H1 (cell line): ENCODE results near the gene CELF4. TPM values are rescaled to one million over a fixed set of nuclear protein-coding genes. Genes with fewer than 3 reads are reported as not detected.

Source experiments
- CTCF ChIA-PET: fragments of 300-600 bp; sonication (Branson Sonifier 250); formaldehyde crosslinking; loops from one replicate; lab custom pipeline; 2021; ENCODE audit not compliant: partially characterized antibody; lab: Charles Lee
- POLR2A ChIA-PET: fragments of 300-600 bp; sonication (Branson Sonifier 250); formaldehyde crosslinking; loops from one replicate; lab custom pipeline; 2021; ENCODE audit warnings: inconsistent platforms; ENCODE audit not compliant: partially characterized antibody; lab: Charles Lee
- DNase-seq, 2 experiments: peaks; one replicate each; pipeline versions ENCODE4 v3.0.0 to v3.0.0-alpha.2; 2010 to 2022; ENCODE audit warnings: low spot score in 2 of 2, low read depth in 1 of 2, mixed read lengths in 1 of 2
- FAIRE-seq: peaks from 2 replicates; lab custom pipeline; 2011; peaks lifted over from hg19 to GRCh38; lab: Jason Lieb, UNC
- H2AFZ ChIP-seq: 2 replicates; pipeline ENCODE4 v1.8.1; 2012; ENCODE audit warnings: low read length, inconsistent platforms
- H2AK5ac ChIP-seq: 2 replicates; pipeline ENCODE4 v1.6.1; 2013; ENCODE audit warnings: low read depth, low read length
- H2BK120ac ChIP-seq: replicated peaks from 2 replicates; pipeline ENCODE3; 2013; ENCODE audit warnings: low read depth, low read length, inconsistent platforms
- H2BK12ac ChIP-seq: 2 replicates; pipeline ENCODE4 v1.6.1; 2013; ENCODE audit warnings: low read depth, low read length
- H2BK15ac ChIP-seq: 2 replicates; pipeline ENCODE4 v1.6.1; 2013; ENCODE audit warnings: low read length
- H2BK20ac ChIP-seq: 2 replicates; pipeline ENCODE4 v1.6.1; 2013; ENCODE audit warnings: low read length
- H2BK5ac ChIP-seq: 2 replicates; pipeline ENCODE4 v1.6.1; 2013; ENCODE audit warnings: low read depth, low read length
- H3K14ac ChIP-seq: 2 replicates; pipeline ENCODE4 v1.6.1; 2013; ENCODE audit warnings: inconsistent platforms; ENCODE audit not compliant: insufficient read length
- H3K18ac ChIP-seq: 2 replicates; pipeline ENCODE4 v1.6.1; 2013; ENCODE audit warnings: low read length; ENCODE audit errors: extremely low read depth
- H3K23ac ChIP-seq: 2 replicates; pipeline ENCODE4 v1.6.1; 2013; ENCODE audit warnings: inconsistent platforms; ENCODE audit not compliant: insufficient read length
- H3K23me2 ChIP-seq: 2 replicates; pipeline ENCODE4 v1.6.1; 2013; ENCODE audit warnings: low read depth, low read length
- H3K27ac ChIP-seq: 2 replicates; pipeline ENCODE4 v1.6.1; 2011; ENCODE audit warnings: low read depth, low read length, inconsistent platforms
- H3K27me3 ChIP-seq, 4 experiments: replicated peaks in 1 of 4; 1 replicate in 1 of 4; 2 replicates in 3 of 4; pipeline versions ENCODE4 v1.6.1 to v1.8.1; 2011 to 2013; ENCODE audit warnings: low read length in 3 of 4, mild to moderate bottlenecking in 3 of 4, inconsistent platforms in 2 of 4, mixed read lengths in 2 of 4, moderate library complexity in 1 of 4; ENCODE audit not compliant: control insufficient read depth in 3 of 4, insufficient read depth in 3 of 4; ENCODE audit errors: extremely low read depth in 1 of 4
- H3K36me3 ChIP-seq, 4 experiments: 2 replicates each; pipeline versions ENCODE4 v1.6.1 to v1.8.1; 2011 to 2013; ENCODE audit warnings: mild to moderate bottlenecking in 4 of 4, low read length in 3 of 4, moderate library complexity in 2 of 4, control low read depth in 1 of 4, inconsistent platforms in 1 of 4; ENCODE audit not compliant: insufficient read depth in 4 of 4, control insufficient read depth in 2 of 4
- H3K4ac ChIP-seq: replicated peaks from 2 replicates; pipeline ENCODE3; 2013; ENCODE audit warnings: low read length, low read depth, mixed read lengths, inconsistent platforms; ENCODE audit not compliant: insufficient read length
- H3K4me1 ChIP-seq, 4 experiments: replicated peaks in 1 of 4; 1 replicate in 1 of 4; 2 replicates in 3 of 4; pipeline versions ENCODE4 v1.6.1 to v1.8.1; 2011 to 2013; ENCODE audit warnings: low read length in 3 of 4, inconsistent platforms in 2 of 4, mixed read lengths in 1 of 4; ENCODE audit not compliant: insufficient read depth in 4 of 4, control insufficient read depth in 3 of 4
- H3K4me2 ChIP-seq, 2 experiments: 2 replicates each; pipeline versions ENCODE4 v1.6.1 to v1.8.1; 2011 to 2013; ENCODE audit warnings: low read depth in 2 of 2, low read length in 2 of 2, control low read depth in 1 of 2, inconsistent platforms in 1 of 2, mild to moderate bottlenecking in 1 of 2; ENCODE audit not compliant: insufficient read depth in 1 of 2
- H3K4me3 ChIP-seq, 4 experiments: fragments of 200-600, 300-600 bp in 1 of 4; sonication (generic), shearing (Covaris generic), sonication (Bioruptor Twin) in 1 of 4; 2 replicates each; pipeline versions ENCODE4 v1.5.1 to v1.8.1; 2011 to 2016; ENCODE audit warnings: low read length in 4 of 4, low read depth in 3 of 4, control low read depth in 2 of 4, inconsistent platforms in 2 of 4, mild to moderate bottlenecking in 2 of 4, mixed read lengths in 1 of 4, moderate library complexity in 1 of 4; ENCODE audit not compliant: insufficient read depth in 2 of 4; ENCODE audit errors: extremely low read depth in 1 of 4
- H3K56ac ChIP-seq: replicated peaks from 2 replicates; pipeline ENCODE3; 2013; ENCODE audit warnings: low read depth, mild to moderate bottlenecking, mixed read lengths, low read length, inconsistent platforms; ENCODE audit not compliant: insufficient read length
- H3K79me1 ChIP-seq: 2 replicates; pipeline ENCODE4 v1.6.1; 2013; ENCODE audit warnings: low read depth, low read length, control low read depth
- H3K79me2 ChIP-seq, 2 experiments: 2 replicates each; pipeline versions ENCODE4 v1.6.1 to v1.8.1; 2012 to 2013; ENCODE audit warnings: low read length in 2 of 2, mild to moderate bottlenecking in 2 of 2, inconsistent platforms in 1 of 2; ENCODE audit not compliant: insufficient read depth in 2 of 2, control insufficient read depth in 1 of 2
- H3K9ac ChIP-seq, 4 experiments: replicated peaks in 1 of 4; 1 replicate in 1 of 4; 2 replicates in 3 of 4; pipeline versions ENCODE4 v1.6.1 to v1.8.1; 2011 to 2013; ENCODE audit warnings: low read depth in 3 of 4, low read length in 3 of 4, control low read depth in 2 of 4, mild to moderate bottlenecking in 2 of 4, moderate library complexity in 2 of 4, inconsistent platforms in 1 of 4; ENCODE audit errors: extremely low read depth in 1 of 4
- H3K9me3 ChIP-seq, 2 experiments: 2 replicates each; pipeline versions ENCODE4 v1.6.1 to v1.8.1; 2012 to 2013; ENCODE audit warnings: mild to moderate bottlenecking in 2 of 2, moderate library complexity in 2 of 2, control low read depth in 1 of 2, inconsistent platforms in 1 of 2, low read depth in 1 of 2, low read length in 1 of 2, mixed read lengths in 1 of 2; ENCODE audit not compliant: insufficient read depth in 2 of 2
- H4K20me1 ChIP-seq, 2 experiments: replicated peaks in 1 of 2; 2 replicates each; pipeline versions ENCODE3 to v1.8.1; 2011 to 2013; ENCODE audit warnings: inconsistent platforms in 2 of 2, low read length in 2 of 2, mild to moderate bottlenecking in 1 of 2; ENCODE audit not compliant: insufficient read depth in 2 of 2, control insufficient read depth in 1 of 2
- H4K5ac ChIP-seq: 2 replicates; pipeline ENCODE4 v1.6.1; 2013; ENCODE audit warnings: low read length, low read depth, mixed read lengths, inconsistent platforms; ENCODE audit not compliant: insufficient read length
- H4K8ac ChIP-seq: 2 replicates; pipeline ENCODE4 v1.8.0; 2013; ENCODE audit warnings: mild to moderate bottlenecking, moderate library complexity, low read length, inconsistent platforms; ENCODE audit not compliant: insufficient read depth; ENCODE audit errors: extremely low read depth
- H4K91ac ChIP-seq: replicated peaks from 2 replicates; pipeline ENCODE3; 2013; ENCODE audit warnings: low read length, mixed read lengths, inconsistent platforms; ENCODE audit not compliant: insufficient read length
- BACH1 ChIP-seq: IDR thresholded peaks from 2 replicates; pipeline ENCODE4 v1.6.1; 2012; ENCODE audit warnings: low read length, improper control_type of control experiment
- BCL11A ChIP-seq, 2 experiments: IDR thresholded peaks; one replicate each; pipeline ENCODE4 v1.6.1; 2011; ENCODE audit warnings: low read depth in 2 of 2, low read length in 2 of 2, mild to moderate bottlenecking in 2 of 2
- CHD2 ChIP-seq: IDR thresholded peaks from 2 replicates; pipeline ENCODE4 v1.6.1; 2012; ENCODE audit warnings: low read length, improper control_type of control experiment
- CREB1 ChIP-seq: IDR thresholded peaks from 2 replicates; pipeline ENCODE4 v1.6.1; 2012; ENCODE audit warnings: inconsistent platforms
- CTBP2 ChIP-seq: IDR thresholded peaks from 2 replicates; pipeline ENCODE4 v1.7.0; 2011; ENCODE audit warnings: borderline replicate concordance, mild to moderate bottlenecking, moderate library complexity, mixed read lengths, low read length; ENCODE audit not compliant: insufficient read depth, insufficient read length
- EP300 ChIP-seq, 2 experiments: IDR thresholded peaks; 1 replicate in 1 of 2; 2 replicates in 1 of 2; pipeline ENCODE4 v1.6.1; 2011 to 2012; ENCODE audit warnings: low read depth in 2 of 2, low read length in 2 of 2, mild to moderate bottlenecking in 2 of 2, borderline replicate concordance in 1 of 2, inconsistent platforms in 1 of 2, moderate library complexity in 1 of 2
- EZH2 ChIP-seq: fragments of 200-600 bp; sonication (generic); IDR thresholded peaks from 2 replicates; pipeline ENCODE4 v1.7.1; 2012; ENCODE audit warnings: low read depth, mild to moderate bottlenecking, moderate library complexity, low read length, inconsistent platforms; ENCODE audit not compliant: severe bottlenecking
- KDM5A ChIP-seq: fragments of 200-600 bp; IDR thresholded peaks from 2 replicates; pipeline ENCODE4 v1.7.1; 2012; ENCODE audit warnings: mild to moderate bottlenecking, low read length, inconsistent platforms, mixed read lengths
- MAX ChIP-seq: IDR thresholded peaks from 2 replicates; pipeline ENCODE4 v1.6.1; 2012; ENCODE audit warnings: inconsistent platforms
- RBBP5 ChIP-seq: IDR thresholded peaks from 2 replicates; pipeline ENCODE4 v1.7.1; 2012; ENCODE audit warnings: low read depth, mild to moderate bottlenecking, inconsistent platforms, low read length, moderate library complexity, borderline replicate concordance
- RNF2 ChIP-seq: fragments of 200-900, 300-1000 bp; sonication (generic); IDR thresholded peaks from 2 replicates; pipeline ENCODE4 v1.7.1; 2016; ENCODE audit warnings: borderline replicate concordance, low read depth, mild to moderate bottlenecking, antibody characterized with exemption, low read length; ENCODE audit not compliant: poor library complexity, severe bottlenecking; ENCODE audit errors: missing control alignments
- RXRA ChIP-seq: IDR thresholded peaks from 2 replicates; pipeline ENCODE4 v1.6.1; 2011; ENCODE audit warnings: low read depth, mild to moderate bottlenecking, low read length, moderate library complexity; ENCODE audit not compliant: insufficient read depth
- SAP30 ChIP-seq: fragments of 300-600 bp; sonication (generic); IDR thresholded peaks from 2 replicates; pipeline ENCODE4 v1.7.1; 2012; ENCODE audit warnings: low read length, moderate library complexity, mild to moderate bottlenecking, inconsistent platforms; ENCODE audit not compliant: insufficient read depth, insufficient replicate concordance
- SP1 ChIP-seq: IDR thresholded peaks from 2 replicates; pipeline ENCODE4 v1.6.1; 2011; ENCODE audit warnings: low read depth, low read length
- WGBS, 2 experiments: shearing (Covaris generic) in 1 of 2; methylation state at CpG; one replicate each; pipeline versions ENCODE4 v1.1.6 to v1.1.7; 2013 to 2015; ENCODE audit warnings: low lambda C conversion rate in 2 of 2, mixed read lengths in 2 of 2, inconsistent platforms in 1 of 2, low coverage in 1 of 2, missing lambda C conversion rate in 1 of 2; ENCODE audit not compliant: insufficient replicate concordance in 2 of 2, insufficient coverage in 1 of 2, insufficient read length in 1 of 2; ENCODE audit errors: extremely low coverage in 1 of 2, missing lambda C conversion rate in 1 of 2; 5-methylcytosine and 5-hydroxymethylcytosine counted together
- polyA plus RNA-seq, 7 experiments: library from polyadenylated mRNA; depleted of rRNA in 3 of 7; stranded (reverse) in 5 of 7; unstranded in 2 of 7; fragments of >200 nt in 5 of 7; fragments of 200-250 nt in 2 of 7; gene quantifications; 1 replicate in 5 of 7; 2 replicates in 1 of 7; 4 replicates in 1 of 7; pipeline versions ENCODE4 v1.2.1 to v1.2.3, GENCODE V29; 2011 to 2013; ENCODE audit warnings: missing spikeins in 2 of 7, mixed read lengths in 2 of 7
- total RNA-seq: library from RNA; stranded (reverse); fragmentation: NEBNext Ultra II Directional; extraction: Animal tissue kit (Norgen Biotek cat#: 25700); gene quantifications from 2 replicates; pipeline ENCODE4 v1.2.1, GENCODE V29; 2021

The CELF4 gene
- total and polyA plus RNA-seq, 2 of the 8 experiments (the other 6 are each of a cell fraction or from before 2014, with no cell fraction given): 1.6 to 3.4 TPM

GRCh38 chr18:37546651-37547050 lies 18.9 kb downstream of the CELF4 start:
- no peaks in the 10 kb centered on the region; a peak in 1 of 7 replicates for H3K4me1 ChIP-seq
- TF ChIP-seq BACH1 (no peak), CTBP2 (no peak), RNF2 (no peak), SAP30 (no peak), EP300 (IDR thresholded peaks at IDR 0.05; ENCODE audit: borderline replicate concordance in 1 of 2, low read depth in 2 of 2, low read length in 2 of 2) (no peak), BCL11A (IDR thresholded peaks at IDR 0.05; ENCODE audit: low read depth in 2 of 2, low read length in 2 of 2) (no peak), MAX (no peak), EZH2 (no peak), CREB1 (no peak), CHD2 (no peak), KDM5A (no peak), SP1 (no peak), RXRA (no peak), RBBP5 (no peak)
- FAIRE-seq: no peak

More at GRCh38 chr18:37546651-37547050, 18.9 kb downstream of the CELF4 start:
- Histone ChIP-seq H2AFZ (no peak overlapping the region), H3K4ac (no peak overlapping the region), H3K79me1 (no peaks in the 10 kb centered on the region), H3K23me2 (no peaks in the 10 kb centered on the region; the same call in 1 of the 2 replicates), H3K23ac (no peak overlapping the region), H3K9ac (no peak overlapping the region), H3K27ac (no peak overlapping the region), H4K91ac (no peak overlapping the region), H3K14ac (no peak overlapping the region), H2BK120ac (no peak overlapping the region), H2BK20ac (no peak overlapping the region), H2BK5ac (no peak overlapping the region), H2BK12ac (no peak overlapping the region), H3K27me3 (no peaks in the 10 kb centered on the region), H3K9me3 (no peaks in the 10 kb centered on the region), H3K4me2 (no peak overlapping the region), H3K36me3 (no peaks in the 10 kb centered on the region), H3K4me3 (no peak overlapping the region), H4K5ac (no peak overlapping the region), H3K79me2 (no peaks in the 10 kb centered on the region), H4K20me1 (no peaks in the 10 kb centered on the region), H2BK15ac (no peak overlapping the region), H4K8ac (no peak overlapping the region), H3K56ac (no peak overlapping the region), H2AK5ac (no peak overlapping the region), H3K18ac (no peak overlapping the region)
- DNase-seq: no peak
- 79% methylated on average over 4 of the region's 4 CpGs; no CpG with 5 or more reads in 1 of the 2 experiments for WGBS, 2 experiments
- ChIA-PET CTCF (interaction anchor here (0.7 to 2.2 kb wide), 10 partner anchors 8 to 232 kb away, joined by 3 to 11 read pairs (median 4); no protein-coding TSS in a partner anchor), POLR2A (no interaction called here)
